NCI-H2227 (cell line): ENCODE results near the gene SOCS3.
A peak's percentile ranks its signal among the peaks of the same experiment; 100 is the strongest.

Source experiments
- DNase-seq: peaks from one replicate; lab custom pipeline; 2025; ENCODE audit not compliant: unreplicated experiment; lab: John Stamatoyannopoulos, UW

Gene SOCS3

GRCh38 chr17:78353834-78354233, 6.0 kb downstream of the SOCS3 start:
- no peak for DNase-seq

GRCh38 chr17:78351449-78352006, 8.3 kb downstream of the SOCS3 start:
- peak; percentile 68 for DNase-seq

GRCh38 chr17:78349891-78350642, 9.8 kb downstream of the SOCS3 start:
- no peak for DNase-seq

- no peak for DNase-seq
These were observed 11.7 kb downstream of the SOCS3 start for GRCh38 chr17:78348055-78348770.

GRCh38 chr17:78347453-78347852, 12.4 kb downstream of the SOCS3 start:
- no peak for DNase-seq

GRCh38 chr17:78346605-78347250, 13.1 kb downstream of the SOCS3 start:
- DNase-seq = no peak

- no peak for DNase-seq
These were observed 13.9 kb downstream of the SOCS3 start for GRCh38 chr17:78345791-78346494.

GRCh38 chr17:78345172-78345571, 14.7 kb downstream of the SOCS3 start:
- no peak for DNase-seq

- no peak for DNase-seq
These were observed 15.2 kb downstream of the SOCS3 start for GRCh38 chr17:78344666-78345065.

GRCh38 chr17:78343543-78344201, 16.2 kb downstream of the SOCS3 start:
- no peak for DNase-seq

- no peak for DNase-seq
These were observed 16.7 kb downstream of the SOCS3 start for GRCh38 chr17:78343187-78343542.

- no peak for DNase-seq
These were observed 17.3 kb downstream of the SOCS3 start for GRCh38 chr17:78342449-78343186.

GRCh38 chr17:78341559-78342448, 18.1 kb downstream of the SOCS3 start:
- peak; percentile 59 for DNase-seq

- no peak for DNase-seq
These were observed 19.5 kb downstream of the SOCS3 start for GRCh38 chr17:78340183-78340955.

- no peak for DNase-seq
These were observed 21.2 kb downstream of the SOCS3 start for GRCh38 chr17:78338486-78339259.

- DNase-seq = no peak
These were observed 22.4 kb downstream of the SOCS3 start for GRCh38 chr17:78337244-78338109.
